GM23248 (cell line): ENCODE results near the gene USP32. TPM values are rescaled to one million over a fixed set of nuclear protein-coding genes. Genes with fewer than 3 reads are reported as not detected.

Source experiments
- DNase-seq: peaks from one replicate; pipeline ENCODE4 v3.0.0-alpha.2; 2015
- H2AFZ ChIP-seq: fragments of 200-600 bp; sonication (generic); 2 replicates; pipeline ENCODE4 v1.6.1; 2016; ENCODE audit warnings: antibody characterized with exemption
- H3F3A ChIP-seq: fragments of 200-600 bp; sonication (generic); 2 replicates; pipeline ENCODE4 v1.6.1; 2016; ENCODE audit warnings: mild to moderate bottlenecking, antibody characterized with exemption, mixed run types; ENCODE audit not compliant: insufficient read depth
- H3K27ac ChIP-seq: fragments of 200-600 bp; sonication (generic); 2 replicates; pipeline ENCODE4 v1.5.1; 2016; ENCODE audit warnings: mild to moderate bottlenecking
- H3K27me3 ChIP-seq: fragments of 200-600 bp; sonication (generic); replicated peaks from 2 replicates; pipeline ENCODE4 v1.6.1; 2016; ENCODE audit warnings: mild to moderate bottlenecking; ENCODE audit not compliant: insufficient read depth
- H3K36me3 ChIP-seq: fragments of 200-600 bp; sonication (generic); 2 replicates; pipeline ENCODE4 v1.6.1; 2016; ENCODE audit warnings: low read depth, mild to moderate bottlenecking
- H3K4me1 ChIP-seq: fragments of 200-600 bp; sonication (generic); 2 replicates; pipeline ENCODE4 v1.6.1; 2016; ENCODE audit warnings: mild to moderate bottlenecking; ENCODE audit not compliant: insufficient read depth
- H3K4me2 ChIP-seq: fragments of 200-600 bp; sonication (generic); one replicate; pipeline ENCODE4 v1.6.1; 2016; ENCODE audit warnings: mild to moderate bottlenecking; ENCODE audit not compliant: unreplicated experiment
- H3K4me3 ChIP-seq: fragments of 200-600 bp; sonication (generic); 2 replicates; pipeline ENCODE4 v1.5.1; 2016; ENCODE audit warnings: mild to moderate bottlenecking
- H3K79me2 ChIP-seq: fragments of 200-600 bp; sonication (generic); 2 replicates; pipeline ENCODE4 v1.6.1; 2016; ENCODE audit warnings: mild to moderate bottlenecking; ENCODE audit not compliant: insufficient read depth
- H3K9ac ChIP-seq: fragments of 200-600 bp; sonication (generic); 2 replicates; pipeline ENCODE4 v1.6.1; 2016; ENCODE audit warnings: mild to moderate bottlenecking
- H3K9me2 ChIP-seq: fragments of 200-600 bp; sonication (generic); 2 replicates; pipeline ENCODE4 v1.6.1; 2016; ENCODE audit warnings: mixed run types, mild to moderate bottlenecking, moderate library complexity; ENCODE audit not compliant: insufficient read depth
- H3K9me3 ChIP-seq: fragments of 200-600 bp; sonication (generic); one replicate; pipeline ENCODE4 v1.6.1; 2017; ENCODE audit warnings: low read depth
- H4K20me1 ChIP-seq: fragments of 200-600 bp; sonication (generic); 2 replicates; pipeline ENCODE4 v1.6.0; 2016; ENCODE audit not compliant: insufficient read depth
- EZH2 ChIP-seq: fragments of 200-600 bp; sonication (generic); IDR thresholded peaks from 2 replicates; pipeline ENCODE4 v1.6.1; 2018; ENCODE audit warnings: antibody characterized with exemption, mild to moderate bottlenecking; ENCODE audit not compliant: insufficient read depth, poor library complexity, severe bottlenecking
- EZH2phosphoT487 ChIP-seq: fragments of 200-600 bp; sonication (generic); IDR thresholded peaks from 2 replicates; pipeline ENCODE4 v1.6.1; 2018; ENCODE audit warnings: antibody characterized with exemption, moderate library complexity, mild to moderate bottlenecking, low read depth; ENCODE audit not compliant: insufficient read depth
- WGBS, 2 experiments: methylation state at CpG; one replicate each; pipeline ENCODE4 v1.1.6; 2015 to 2017; ENCODE audit warnings: low lambda C conversion rate in 2 of 2, low coverage in 1 of 2; ENCODE audit errors: missing lambda C conversion rate in 2 of 2; 5-methylcytosine and 5-hydroxymethylcytosine counted together
- in situ Hi-C: fragments of 300-500 bp; cut with MboI; formaldehyde crosslinking; loops from 2 replicates; pipeline ENCODE4 v1.15.0; 2020
- polyA plus RNA-seq: library from polyadenylated mRNA; unstranded; fragments of >200 nt; fragmentation: Nextera tagmentation; extraction: Ambion mirVana; gene quantifications from 2 replicates; pipeline ENCODE4 v1.2.1, GENCODE V29; 2016
- total RNA-seq: library from RNA; depleted of rRNA; stranded (reverse); fragments of >200 nt; shearing (Covaris generic); gene quantifications from 2 replicates; pipeline ENCODE4 v1.2.3, GENCODE V29; 2014

USP32 gene
- total and polyA plus RNA-seq, 2 experiments from 2014 or later: 14.0 to 33.9 TPM

- H2AFZ ChIP-seq: no peak overlapping the region
- H3F3A ChIP-seq: peaks cover 23% of the 10 kb centered on the region
- 71 to 79% methylated on average over 3 of the region's 3 CpGs for WGBS, 2 experiments
- in situ Hi-C loops: no loop called here
- no peak overlapping the region for H3K27ac ChIP-seq
- no peaks in the 10 kb centered on the region for H3K36me3 ChIP-seq
- H4K20me1 ChIP-seq: peaks cover 10% of the 10 kb centered on the region; the same call in 1 of the 2 replicates
- no peak overlapping the region for H3K4me3 ChIP-seq
- peaks cover 31% of the 10 kb centered on the region for H3K4me1 ChIP-seq
- H3K27me3 ChIP-seq: no peaks in the 10 kb centered on the region
- no peak for DNase-seq
- H3K9me2 ChIP-seq: no peaks in the 10 kb centered on the region
- no peak overlapping the region for H3K4me2 ChIP-seq
- H3K9me3 ChIP-seq: no peaks in the 10 kb centered on the region
- no peak overlapping the region for H3K9ac ChIP-seq
- TF ChIP-seq EZH2: no peak
- TF ChIP-seq EZH2phosphoT487: no peak
- H3K79me2 ChIP-seq: peaks cover 92% of the 10 kb centered on the region
These were observed 33.2 kb downstream of the USP32 start for GRCh38 chr17:60358606-60359225.

- H3K27ac ChIP-seq: peak overlapping the region; percentile 32; the same call in 1 of the 2 replicates
These were observed 35.0 kb downstream of the USP32 start for GRCh38 chr17:60356940-60357339.

GRCh38 chr17:60355663-60356594 is 36.0 kb downstream of the USP32 start:
- peaks cover 38% of the 10 kb centered on the region for H3K4me1 ChIP-seq
- peaks cover 34% of the 10 kb centered on the region; the same call in 1 of the 2 replicates for H4K20me1 ChIP-seq
- TF ChIP-seq EZH2phosphoT487 (no peak), EZH2 (no peak)
- H3F3A ChIP-seq: peaks cover 40% of the 10 kb centered on the region
- DNase-seq: no peak
- in situ Hi-C loops: no loop called here
- H3K4me2 ChIP-seq: no peak overlapping the region
- H3K79me2 ChIP-seq: peaks cover 92% of the 10 kb centered on the region
- 96 to 99% methylated on average over 4 of the region's 4 CpGs for WGBS, 2 experiments
- H3K36me3 ChIP-seq: no peaks in the 10 kb centered on the region
- H3K9me2 ChIP-seq: no peaks in the 10 kb centered on the region
- H3K27ac ChIP-seq: no peak overlapping the region
- H3K27me3 ChIP-seq: no peaks in the 10 kb centered on the region
- H3K9me3 ChIP-seq: no peaks in the 10 kb centered on the region
- no peak overlapping the region for H3K9ac ChIP-seq
- H3K4me3 ChIP-seq: no peak overlapping the region
- H2AFZ ChIP-seq: no peak overlapping the region

More at GRCh38 chr17:60356940-60357339, 35.0 kb downstream of the USP32 start:
- Histone ChIP-seq H3F3A (peaks cover 40% of the 10 kb centered on the region), H3K9ac (no peak overlapping the region), H3K27me3 (no peaks in the 10 kb centered on the region), H3K9me3 (no peaks in the 10 kb centered on the region), H3K9me2 (no peaks in the 10 kb centered on the region), H4K20me1 (peaks cover 27% of the 10 kb centered on the region; the same call in 1 of the 2 replicates), H3K79me2 (peaks cover 92% of the 10 kb centered on the region), H3K4me3 (no peak overlapping the region), H3K36me3 (no peaks in the 10 kb centered on the region), H3K4me1 (peaks cover 38% of the 10 kb centered on the region), H3K4me2 (peak overlapping the region; percentile 2), H2AFZ (no peak overlapping the region)
- no peak for TF ChIP-seq EZH2phosphoT487
- no peak for TF ChIP-seq EZH2
- peak; percentile 17 for DNase-seq
- 93 to 100% methylated on average over 1 of the region's 1 CpG for WGBS, 2 experiments
- in situ Hi-C loops: no loop called here

- no peak for TF ChIP-seq EZH2
- no peak for TF ChIP-seq EZH2phosphoT487
- H4K20me1 ChIP-seq: peaks cover 34% of the 10 kb centered on the region; the same call in 1 of the 2 replicates
- peaks cover 91% of the 10 kb centered on the region for H3K79me2 ChIP-seq
- H3K36me3 ChIP-seq: no peaks in the 10 kb centered on the region
- in situ Hi-C loops: no loop called here
- H3K9me2 ChIP-seq: no peaks in the 10 kb centered on the region
- H3K9me3 ChIP-seq: no peaks in the 10 kb centered on the region
- peak; percentile 82 for DNase-seq
- H3K27ac ChIP-seq: peak overlapping the region; percentile 4; the same call in 1 of the 2 replicates
- no peak overlapping the region for H3K9ac ChIP-seq
- 0 to 2% methylated on average over 1 of the region's 1 CpG for WGBS, 2 experiments
- no peaks in the 10 kb centered on the region for H3K27me3 ChIP-seq
- peaks cover 38% of the 10 kb centered on the region for H3K4me1 ChIP-seq
- H3K4me2 ChIP-seq: peak overlapping the region; percentile 22
- H3K4me3 ChIP-seq: no peak overlapping the region
- H2AFZ ChIP-seq: no peak overlapping the region
- H3F3A ChIP-seq: peaks cover 40% of the 10 kb centered on the region
These were observed 37.7 kb downstream of the USP32 start for GRCh38 chr17:60354223-60354622.
